K562 (cell line): ENCODE measurements around the gene CPLX1. TPM values are rescaled to one million over a fixed set of nuclear protein-coding genes. Genes with fewer than 3 reads are reported as not detected.

Experiments used
- HLTF ChIP-seq: fragments of 450-650 bp; IDR thresholded peaks from 2 replicates; pipeline ENCODE4 v1.6.1; 2016
- POLR2B ChIP-seq: fragments of 450-650 bp; IDR thresholded peaks from 2 replicates; pipeline ENCODE4 v1.6.1; 2018; ENCODE audit warnings: low read depth; ENCODE audit not compliant: partially characterized antibody
- RREB1 ChIP-seq: fragments of 250-450 bp; sonication (Bioruptor Pico); IDR thresholded peaks from 2 replicates; pipeline ENCODE4 v1.4.0; 2020
- ZNF212 ChIP-seq: fragments of 450-650 bp; formaldehyde crosslinking; IDR thresholded peaks from 2 replicates; pipeline ENCODE4 v1.4.0; 2020; ENCODE audit warnings: mild to moderate bottlenecking
- ZNF518B ChIP-seq: fragments of 250-450 bp; sonication (Bioruptor Pico); IDR thresholded peaks from 2 replicates; pipeline ENCODE4 v1.5.0; 2021; ENCODE audit warnings: mild to moderate bottlenecking, moderate library complexity
- ZNF764 ChIP-seq: fragments of 250-450 bp; sonication (Bioruptor Pico); IDR thresholded peaks from 2 replicates; pipeline ENCODE4 v1.4.0; 2020; ENCODE audit warnings: low read depth, mild to moderate bottlenecking, moderate library complexity
- polyA plus RNA-seq, 8 experiments: library from polyadenylated mRNA; depleted of rRNA in 4 of 8; stranded (reverse) in 5 of 8; unstranded in 3 of 8; fragments of >200 nt; fragmentation: Nextera tagmentation in 2 of 8; fragmentation: Illumina TruSeq in 1 of 8; extraction: Ambion mirVana in 2 of 8; extraction: Trizol in 1 of 8; gene quantifications; 2 replicates each; pipeline versions ENCODE4 v1.2.1 to v1.2.3, GENCODE V29; 2011 to 2014; ENCODE audit warnings: inconsistent platforms in 1 of 8, missing spikeins in 1 of 8
- total RNA-seq, 7 experiments: library from RNA; depleted of rRNA in 6 of 7; stranded (reverse); fragments of >200 nt in 6 of 7; fragmentation: Illumina TruSeq in 2 of 7; extraction: Trizol in 2 of 7; gene quantifications; 2 replicates each; pipeline versions ENCODE4 v1.2.1 to v1.2.3, GENCODE V29; 2011 to 2021; ENCODE audit warnings: low replicate concordance in 1 of 7
- TF ChIP-seq, protein P1 (sequence below): fragments of 250-450 bp; sonication (Bioruptor Pico); IDR thresholded peaks from 2 replicates; pipeline ENCODE4 v1.8.0; 2022; ENCODE audit warnings: moderate library complexity, mild to moderate bottlenecking, inconsistent platforms

The CPLX1 gene
- total and polyA plus RNA-seq, 9 of the 15 experiments (the other 6 are each of a cell fraction or from before 2014, with no cell fraction given): 0.03 to 3.3 (median 0.17) TPM; not detected in 2

DNA sequence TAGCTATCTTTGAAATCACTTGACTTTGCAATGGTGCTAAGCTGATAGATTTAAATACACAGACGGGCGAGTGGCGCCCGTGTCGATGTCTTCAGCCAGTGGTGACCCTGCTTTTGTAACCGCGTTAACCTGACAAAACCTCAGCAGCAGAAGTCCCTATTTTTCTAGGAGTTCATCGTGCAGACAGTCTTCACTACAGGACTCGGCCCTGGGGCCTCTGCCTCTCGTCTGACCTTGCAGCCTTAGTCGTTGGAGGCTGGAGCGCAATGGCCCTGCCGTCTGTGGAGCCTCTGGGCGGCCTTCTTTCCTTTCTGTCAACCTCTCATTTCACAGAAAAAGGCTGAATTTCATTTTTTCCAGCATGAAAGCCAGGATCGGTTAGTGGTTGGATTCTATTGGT lies 57.9 kb downstream of the CPLX1 start (continued):
- no peak for TF ChIP-seq RREB1 (CRISPR knock-in tag)
- TF ChIP-seq POLR2B: peak; percentile 35
- TF ChIP-seq ZNF518B (CRISPR knock-in tag): no peak
- TF ChIP-seq ZNF764 (CRISPR knock-in tag): no peak
- TF ChIP-seq, protein P1, sequence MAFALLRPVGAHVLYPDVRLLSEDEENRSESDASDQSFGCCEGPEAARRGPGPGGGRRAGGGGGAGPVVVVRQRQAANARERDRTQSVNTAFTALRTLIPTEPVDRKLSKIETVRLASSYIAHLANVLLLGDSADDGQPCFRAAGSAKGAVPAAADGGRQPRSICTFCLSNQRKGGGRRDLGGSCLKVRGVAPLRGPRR (CRISPR knock-in tag): no peak
- no peak for TF ChIP-seq ZNF212
- TF ChIP-seq HLTF: no peak
